IPS-18c (cell line): ENCODE data around the gene DOLPP1.
"Not testable (repeated sequence)": the region's sequence is repeated elsewhere in the genome, so short reads cannot be mapped to it uniquely, and the experiment has no call there.

ENCODE experiments used
- H3K4me3 ChIP-seq: 2 replicates; pipeline ENCODE4 v1.7.0; 2013; ENCODE audit warnings: low read depth, mild to moderate bottlenecking, low read length, moderate library complexity; ENCODE audit not compliant: insufficient read depth
- H3K9me3 ChIP-seq: one replicate; pipeline ENCODE4 v1.6.1; 2013; ENCODE audit warnings: mild to moderate bottlenecking, low read length, moderate library complexity; ENCODE audit not compliant: control insufficient read depth, insufficient read depth

Gene DOLPP1

DNA sequence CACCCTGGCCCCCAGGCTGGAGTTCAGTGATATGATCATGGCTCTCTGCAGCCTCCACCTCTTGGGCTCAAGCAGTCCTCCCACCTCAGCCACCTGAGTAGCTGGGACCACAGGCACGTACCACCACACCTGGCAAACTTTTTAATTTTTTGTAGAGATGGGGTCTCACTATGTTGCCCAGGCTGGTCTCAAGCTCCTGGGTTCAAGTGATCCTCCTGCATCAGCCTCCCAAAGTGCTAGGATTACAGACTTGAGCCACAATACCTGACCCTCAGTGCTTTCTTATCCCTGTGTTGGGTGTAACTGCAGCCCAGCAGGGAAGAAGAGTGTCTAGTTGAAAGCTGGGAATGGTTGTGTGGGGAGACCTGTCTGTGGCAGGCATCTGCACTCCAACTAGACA is 41.2 kb downstream of the DOLPP1 start:
- no peaks in the 10 kb centered on the region for H3K9me3 ChIP-seq
- no peak overlapping the region for H3K4me3 ChIP-seq

- not testable (repeated sequence) for H3K9me3 ChIP-seq, H3K4me3 ChIP-seq
Observed at GRCh38 chr9:129122976-129123375, 42.1 kb downstream of the DOLPP1 start.

DNA sequence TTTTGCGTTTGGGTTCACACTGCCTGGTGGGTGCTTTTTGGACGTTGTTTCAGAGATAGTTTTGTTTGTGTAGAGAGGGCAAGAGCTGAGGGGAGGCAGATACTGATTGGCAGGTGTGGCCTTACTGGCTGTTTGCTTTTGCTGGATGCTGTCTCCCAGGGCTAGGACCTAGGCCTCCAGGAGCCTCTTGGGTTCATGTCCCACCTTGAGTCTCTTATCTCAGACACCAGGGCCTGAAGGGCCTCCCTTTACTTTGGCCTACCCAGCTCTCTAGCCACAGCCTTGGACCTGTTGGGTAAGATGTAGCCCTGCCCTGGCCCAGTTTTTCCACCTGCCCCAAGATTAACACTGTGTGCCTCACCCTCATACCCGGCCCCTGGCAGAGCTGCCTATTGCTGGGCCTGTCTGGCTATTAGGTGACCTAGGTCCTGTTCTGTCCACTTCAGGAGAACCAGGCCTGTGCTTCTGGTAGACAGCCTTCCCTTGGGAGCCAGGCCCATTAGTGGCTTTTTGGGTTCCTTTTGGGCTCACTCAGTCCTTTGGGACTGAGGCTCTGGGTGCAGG is 43.7 kb downstream of the DOLPP1 start:
- Histone ChIP-seq H3K9me3 (no peaks in the 10 kb centered on the region), H3K4me3 (no peak overlapping the region)

DNA sequence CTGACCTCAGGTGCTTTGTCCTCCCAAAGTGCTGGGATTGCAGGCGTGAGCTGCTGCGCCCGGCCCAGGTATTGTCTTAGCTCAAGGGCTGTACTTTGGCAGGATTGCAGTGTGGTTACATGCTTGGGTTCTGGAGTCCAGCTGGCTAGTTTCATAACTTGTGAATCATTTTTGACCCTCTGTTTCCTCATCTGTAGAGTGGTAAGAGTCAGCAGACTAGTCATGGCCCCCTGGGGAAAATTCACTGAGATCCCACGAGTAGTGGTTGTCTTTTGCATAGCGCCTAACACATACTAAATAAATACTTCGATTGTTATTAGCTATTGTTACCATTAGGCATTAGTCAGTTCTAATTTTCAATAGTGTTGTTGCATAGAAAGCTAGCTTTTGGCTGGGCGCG is 44.6 kb downstream of the DOLPP1 start:
- Histone ChIP-seq H3K9me3 (no peaks in the 10 kb centered on the region), H3K4me3 (no peak overlapping the region)

GRCh38 chr9:129126749-129127618 is 46.1 kb downstream of the DOLPP1 start:
- Histone ChIP-seq H3K4me3 (no peak overlapping the region), H3K9me3 (no peaks in the 10 kb centered on the region)

GRCh38 chr9:129128689-129129088 is 47.8 kb downstream of the DOLPP1 start:
- Histone ChIP-seq H3K9me3 (no peaks in the 10 kb centered on the region), H3K4me3 (no peak overlapping the region)

GRCh38 chr9:129130271-129130670 is 49.4 kb downstream of the DOLPP1 start:
- not testable (repeated sequence) for H3K4me3 ChIP-seq, H3K9me3 ChIP-seq

- Histone ChIP-seq H3K4me3 (no peak overlapping the region), H3K9me3 (no peaks in the 10 kb centered on the region)
Observed at GRCh38 chr9:129130791-129131190, 49.9 kb downstream of the DOLPP1 start.

- no peak overlapping the region for H3K4me3 ChIP-seq
- H3K9me3 ChIP-seq, result no peaks in the 10 kb centered on the region
Observed at GRCh38 chr9:129131300-129132145, 50.6 kb downstream of the DOLPP1 start.

GRCh38 chr9:129133082-129133481 is 52.2 kb downstream of the DOLPP1 start:
- no peak overlapping the region for H3K4me3 ChIP-seq
- no peaks in the 10 kb centered on the region for H3K9me3 ChIP-seq

- Histone ChIP-seq H3K9me3 (no peaks in the 10 kb centered on the region), H3K4me3 (no peak overlapping the region)
Observed at GRCh38 chr9:129135476-129135875, 54.6 kb downstream of the DOLPP1 start.

- H3K4me3 ChIP-seq, result no peak overlapping the region
- H3K9me3 ChIP-seq, result no peaks in the 10 kb centered on the region
Observed at GRCh38 chr9:129136446-129137035, 55.6 kb downstream of the DOLPP1 start.

GRCh38 chr9:129137292-129138143 is 56.6 kb downstream of the DOLPP1 start:
- no peaks in the 10 kb centered on the region for H3K9me3 ChIP-seq
- H3K4me3 ChIP-seq, result no peak overlapping the region

DNA sequence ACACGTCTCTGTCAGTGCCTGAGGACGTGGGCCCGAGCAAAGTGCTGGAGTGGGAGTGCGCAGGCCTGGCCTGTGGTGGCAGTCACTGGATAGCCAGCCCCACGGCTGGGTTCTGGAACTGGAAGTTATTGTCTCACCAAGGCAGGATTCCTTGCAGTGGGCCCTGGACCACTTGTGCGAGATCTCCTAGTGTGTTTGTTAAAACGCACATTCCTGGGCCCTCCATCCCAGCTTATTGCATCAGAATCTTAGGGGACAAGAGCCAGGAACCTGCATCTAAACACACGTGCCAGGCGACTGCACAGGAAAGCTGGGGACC is 57.2 kb downstream of the DOLPP1 start:
- H3K9me3 ChIP-seq, result no peaks in the 10 kb centered on the region

GRCh38 chr9:129138476-129139232 is 57.7 kb downstream of the DOLPP1 start:
- no peak overlapping the region for H3K4me3 ChIP-seq
- H3K9me3 ChIP-seq, result no peaks in the 10 kb centered on the region

More for the DNA sequence above, 57.2 kb downstream of the DOLPP1 start:
- H3K4me3 ChIP-seq, result no peak overlapping the region

GRCh38 chr9:129139233-129139992 is 58.5 kb downstream of the DOLPP1 start:
- H3K4me3 ChIP-seq, result peak overlapping the region; percentile 32
- H3K9me3 ChIP-seq, result no peaks in the 10 kb centered on the region
